ENCODE data around the gene ZNF22.

- TF ChIP-seq EZH2 (IDR thresholded peaks at IDR 0.05), result no peak
- TF ChIP-seq, protein P1, sequence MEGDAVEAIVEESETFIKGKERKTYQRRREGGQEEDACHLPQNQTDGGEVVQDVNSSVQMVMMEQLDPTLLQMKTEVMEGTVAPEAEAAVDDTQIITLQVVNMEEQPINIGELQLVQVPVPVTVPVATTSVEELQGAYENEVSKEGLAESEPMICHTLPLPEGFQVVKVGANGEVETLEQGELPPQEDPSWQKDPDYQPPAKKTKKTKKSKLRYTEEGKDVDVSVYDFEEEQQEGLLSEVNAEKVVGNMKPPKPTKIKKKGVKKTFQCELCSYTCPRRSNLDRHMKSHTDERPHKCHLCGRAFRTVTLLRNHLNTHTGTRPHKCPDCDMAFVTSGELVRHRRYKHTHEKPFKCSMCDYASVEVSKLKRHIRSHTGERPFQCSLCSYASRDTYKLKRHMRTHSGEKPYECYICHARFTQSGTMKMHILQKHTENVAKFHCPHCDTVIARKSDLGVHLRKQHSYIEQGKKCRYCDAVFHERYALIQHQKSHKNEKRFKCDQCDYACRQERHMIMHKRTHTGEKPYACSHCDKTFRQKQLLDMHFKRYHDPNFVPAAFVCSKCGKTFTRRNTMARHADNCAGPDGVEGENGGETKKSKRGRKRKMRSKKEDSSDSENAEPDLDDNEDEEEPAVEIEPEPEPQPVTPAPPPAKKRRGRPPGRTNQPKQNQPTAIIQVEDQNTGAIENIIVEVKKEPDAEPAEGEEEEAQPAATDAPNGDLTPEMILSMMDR (IDR thresholded peaks at IDR 0.05 in 2 of 3, conservative IDR thresholded peaks at IDR 0.05 in 1 of 3; ENCODE audit: borderline replicate concordance in 1 of 3, insufficient read depth in 1 of 3, low read depth in 2 of 3, low read length in 2 of 3), result no peak
- no peak for TF ChIP-seq CBX3 (IDR thresholded peaks at IDR 0.05; ENCODE audit: low read depth)
- no peak for TF ChIP-seq RAD21 (IDR thresholded peaks at IDR 0.05; ENCODE audit: low read depth)
- no peak for TF ChIP-seq REST (IDR thresholded peaks at IDR 0.05; ENCODE audit: low read depth)
- TF ChIP-seq POLR2A (IDR thresholded peaks at IDR 0.05; ENCODE audit: borderline replicate concordance, extremely low read depth, insufficient read depth, insufficient read length), result no peak
- TF ChIP-seq SRF (IDR thresholded peaks at IDR 0.05; ENCODE audit: low read depth), result no peak
- TF ChIP-seq EZH2phosphoT487 (IDR thresholded peaks at IDR 0.05; ENCODE audit: borderline replicate concordance), result no peak
- TF ChIP-seq ZFX (IDR thresholded peaks at IDR 0.05), result no peak
These were observed 7.3 kb upstream of the ZNF22 start for GRCh38 chr10:44993226-44993921.
